ENCODE results near the gene GIPC2.

GRCh38 chr1:78080767-78081166 lies 35.0 kb downstream of the GIPC2 start:
- TF ChIP-seq POLR2A (IDR thresholded peaks at IDR 0.05; ENCODE audit: low read length) = no peak
- no peak for TF ChIP-seq GATA1 (IDR thresholded peaks at IDR 0.05; ENCODE audit: low read depth, low read length)
